Hepatocyte (in vitro differentiated cells): ENCODE data around the gene ZBP1. TPM values are rescaled to one million over a fixed set of nuclear protein-coding genes. Genes with fewer than 3 reads are reported as not detected.
"Not testable (repeated sequence)": the region's sequence is repeated elsewhere in the genome, so short reads cannot be mapped to it uniquely, and the experiment has no call there.

Source experiments
- DNase-seq: peaks from one replicate; pipeline ENCODE4 v3.0.0-alpha.2; 2016; ENCODE audit warnings: low spot score
- H2AFZ ChIP-seq: fragments of 200-600 bp; sonication (generic); 2 replicates; pipeline ENCODE4 v1.6.0; 2016; ENCODE audit warnings: antibody characterized with exemption, mild to moderate bottlenecking
- H3K27ac ChIP-seq: fragments of 200-600 bp; sonication (generic); 2 replicates; pipeline ENCODE4 v1.5.1; 2016; ENCODE audit warnings: mild to moderate bottlenecking
- H3K27me3 ChIP-seq: fragments of 200-600 bp; sonication (generic); 2 replicates; pipeline ENCODE4 v1.6.1; 2016
- H3K36me3 ChIP-seq: fragments of 200-600 bp; sonication (generic); replicated peaks from 2 replicates; pipeline ENCODE4 v1.5.1; 2016; ENCODE audit warnings: low read depth; ENCODE audit not compliant: insufficient read depth
- H3K4me1 ChIP-seq: fragments of 200-600 bp; sonication (generic); 2 replicates; pipeline ENCODE4 v1.5.1; 2016; ENCODE audit warnings: mild to moderate bottlenecking, moderate library complexity; ENCODE audit not compliant: insufficient read depth
- H3K4me2 ChIP-seq: fragments of 200-600 bp; sonication (generic); 2 replicates; pipeline ENCODE4 v1.6.0; 2016
- H3K4me3 ChIP-seq: fragments of 200-600 bp; sonication (generic); 2 replicates; pipeline ENCODE4 v1.5.1; 2016; ENCODE audit warnings: mild to moderate bottlenecking
- H3K79me2 ChIP-seq: fragments of 200-600 bp; sonication (generic); 2 replicates; pipeline ENCODE4 v1.6.0; 2017; ENCODE audit warnings: mild to moderate bottlenecking
- H3K9me2 ChIP-seq: fragments of 200-600 bp; sonication (generic); replicated peaks from 2 replicates; pipeline ENCODE4 v1.6.0; 2017; ENCODE audit warnings: mild to moderate bottlenecking; ENCODE audit not compliant: insufficient read depth
- H3K9me3 ChIP-seq: fragments of 200-600 bp; sonication (generic); 2 replicates; pipeline ENCODE4 v1.5.1; 2016; ENCODE audit warnings: low read depth, mild to moderate bottlenecking
- H4K20me1 ChIP-seq: fragments of 200-600 bp; sonication (generic); 2 replicates; pipeline ENCODE4 v1.6.0; 2016; ENCODE audit warnings: mild to moderate bottlenecking; ENCODE audit not compliant: insufficient read depth, poor library complexity, severe bottlenecking
- EZH2 ChIP-seq: fragments of 200-600 bp; sonication (generic); IDR thresholded peaks from 2 replicates; pipeline ENCODE4 v1.6.1; 2016; ENCODE audit warnings: antibody characterized with exemption, mild to moderate bottlenecking, borderline replicate concordance
- EZH2phosphoT487 ChIP-seq: fragments of 200-600 bp; sonication (generic); IDR thresholded peaks from one replicate; pipeline ENCODE4 v1.6.1; 2018; ENCODE audit warnings: antibody characterized with exemption, mild to moderate bottlenecking, low read depth, moderate library complexity; ENCODE audit not compliant: unreplicated experiment, severe bottlenecking
- WGBS: methylation state at CpG from one replicate; pipeline ENCODE4 v1.1.6; 2016; ENCODE audit warnings: low lambda C conversion rate; ENCODE audit errors: missing lambda C conversion rate; 5-methylcytosine and 5-hydroxymethylcytosine counted together
- polyA plus RNA-seq: library from polyadenylated mRNA; unstranded; fragments of >200 nt; fragmentation: Nextera tagmentation; extraction: Ambion mirVana; gene quantifications from 2 replicates; pipeline ENCODE4 v1.2.1, GENCODE V29; 2016
- total RNA-seq: library from RNA; depleted of rRNA; stranded (reverse); fragments of >200 nt; gene quantifications from 2 replicates; pipeline ENCODE4 v1.2.3, GENCODE V29; 2014
- TF ChIP-seq, protein P1 (sequence below): fragments of 200-600 bp; sonication (generic); IDR thresholded peaks from 2 replicates; pipeline ENCODE4 v1.5.1; 2016; ENCODE audit warnings: antibody characterized with exemption, mild to moderate bottlenecking; ENCODE audit not compliant: poor library complexity

The ZBP1 gene
- total and polyA plus RNA-seq, 2 experiments from 2014 or later = not detected

- no peak overlapping the region for H2AFZ ChIP-seq
- TF ChIP-seq EZH2phosphoT487 (no peak), EZH2 (no peak)
- TF ChIP-seq, protein P1, sequence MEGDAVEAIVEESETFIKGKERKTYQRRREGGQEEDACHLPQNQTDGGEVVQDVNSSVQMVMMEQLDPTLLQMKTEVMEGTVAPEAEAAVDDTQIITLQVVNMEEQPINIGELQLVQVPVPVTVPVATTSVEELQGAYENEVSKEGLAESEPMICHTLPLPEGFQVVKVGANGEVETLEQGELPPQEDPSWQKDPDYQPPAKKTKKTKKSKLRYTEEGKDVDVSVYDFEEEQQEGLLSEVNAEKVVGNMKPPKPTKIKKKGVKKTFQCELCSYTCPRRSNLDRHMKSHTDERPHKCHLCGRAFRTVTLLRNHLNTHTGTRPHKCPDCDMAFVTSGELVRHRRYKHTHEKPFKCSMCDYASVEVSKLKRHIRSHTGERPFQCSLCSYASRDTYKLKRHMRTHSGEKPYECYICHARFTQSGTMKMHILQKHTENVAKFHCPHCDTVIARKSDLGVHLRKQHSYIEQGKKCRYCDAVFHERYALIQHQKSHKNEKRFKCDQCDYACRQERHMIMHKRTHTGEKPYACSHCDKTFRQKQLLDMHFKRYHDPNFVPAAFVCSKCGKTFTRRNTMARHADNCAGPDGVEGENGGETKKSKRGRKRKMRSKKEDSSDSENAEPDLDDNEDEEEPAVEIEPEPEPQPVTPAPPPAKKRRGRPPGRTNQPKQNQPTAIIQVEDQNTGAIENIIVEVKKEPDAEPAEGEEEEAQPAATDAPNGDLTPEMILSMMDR = no peak
- no peak overlapping the region for H3K27ac ChIP-seq
Observed at GRCh38 chr20:57633945-57634491, 13.8 kb upstream of the ZBP1 start.

GRCh38 chr20:57632286-57632685 lies 12.1 kb upstream of the ZBP1 start:
- Histone ChIP-seq H3K36me3 (no peaks in the 10 kb centered on the region), H3K4me2 (no peak overlapping the region), H3K4me3 (no peak overlapping the region), H2AFZ (no peak overlapping the region), H3K9me3 (no peaks in the 10 kb centered on the region), H3K4me1 (no peaks in the 10 kb centered on the region), H3K27ac (no peak overlapping the region), H3K27me3 (no peaks in the 10 kb centered on the region), H3K79me2 (no peaks in the 10 kb centered on the region), H4K20me1 (no peaks in the 10 kb centered on the region), H3K9me2 (no peaks in the 10 kb centered on the region)
- TF ChIP-seq, protein P1 = no peak
- TF ChIP-seq EZH2phosphoT487 = no peak
- TF ChIP-seq EZH2 = no peak
- WGBS = 86% methylated on average over 2 of the region's 2 CpGs
- DNase-seq = no peak

More at GRCh38 chr20:57633945-57634491, 13.8 kb upstream of the ZBP1 start:
- Histone ChIP-seq H3K9me3 (no peaks in the 10 kb centered on the region), H3K4me2 (no peak overlapping the region), H3K4me3 (no peak overlapping the region), H4K20me1 (no peaks in the 10 kb centered on the region), H3K36me3 (no peaks in the 10 kb centered on the region), H3K4me1 (no peaks in the 10 kb centered on the region), H3K79me2 (no peaks in the 10 kb centered on the region), H3K9me2 (no peaks in the 10 kb centered on the region), H3K27me3 (no peaks in the 10 kb centered on the region)
- no peak for DNase-seq
- WGBS = 96% methylated on average over 2 of the region's 2 CpGs

DNA sequence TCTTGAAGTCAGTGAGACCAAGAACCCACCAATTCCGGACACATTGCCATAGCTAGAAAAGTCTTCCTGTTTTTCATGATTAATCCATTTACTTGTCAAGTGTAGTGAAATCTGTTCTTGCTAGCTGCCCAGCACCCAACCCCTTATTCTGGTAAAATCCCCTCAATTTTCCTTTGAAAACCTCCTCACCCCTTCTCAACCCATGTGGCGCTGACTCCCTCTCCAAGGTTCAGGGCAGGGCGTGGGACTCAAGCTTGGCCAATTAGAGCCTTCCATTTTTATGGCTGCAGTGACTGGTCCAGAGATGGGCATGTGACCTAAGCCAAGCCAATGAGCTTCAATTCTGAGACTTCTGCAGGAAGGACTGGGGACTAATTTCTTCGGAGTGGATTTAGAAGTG lies 9.8 kb upstream of the ZBP1 start:
- Histone ChIP-seq H3K4me2 (no peak overlapping the region), H3K9me3 (no peaks in the 10 kb centered on the region), H3K27me3 (no peaks in the 10 kb centered on the region), H3K79me2 (no peaks in the 10 kb centered on the region), H3K4me3 (no peak overlapping the region), H4K20me1 (no peaks in the 10 kb centered on the region), H3K27ac (no peak overlapping the region), H3K4me1 (no peaks in the 10 kb centered on the region), H3K36me3 (no peaks in the 10 kb centered on the region), H3K9me2 (no peaks in the 10 kb centered on the region), H2AFZ (no peak overlapping the region)
- 87% methylated on average over 3 of the region's 4 CpGs for WGBS
- TF ChIP-seq, protein P1 = no peak
- TF ChIP-seq EZH2 (no peak), EZH2phosphoT487 (no peak)
- DNase-seq = no peak

DNA sequence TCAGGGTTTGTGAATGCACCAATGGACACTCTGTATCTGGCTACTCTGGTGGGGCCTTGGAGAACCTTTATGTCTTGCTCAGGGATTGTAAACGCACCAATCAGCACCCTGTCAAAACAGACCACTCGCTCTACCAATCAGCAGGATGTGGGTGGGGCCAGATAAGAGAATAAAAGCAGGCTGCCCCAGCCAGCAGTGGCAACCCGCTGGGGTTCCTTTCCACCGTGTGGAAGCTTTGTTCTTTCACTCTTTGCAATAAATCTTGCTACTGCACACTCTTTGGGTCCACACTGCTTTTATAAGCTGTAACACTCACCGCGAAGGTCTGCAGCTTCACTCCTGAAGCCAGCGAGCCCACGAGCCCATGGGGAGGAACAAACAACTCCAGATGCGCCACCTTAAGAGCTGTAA lies 9.3 kb upstream of the ZBP1 start:
- DNase-seq, H3K79me2 ChIP-seq, H3K9me2 ChIP-seq, H2AFZ ChIP-seq, H3K27me3 ChIP-seq, H3K4me2 ChIP-seq, H3K9me3 ChIP-seq, H3K36me3 ChIP-seq, H3K4me1 ChIP-seq, H3K4me3 ChIP-seq, H4K20me1 ChIP-seq, H3K27ac ChIP-seq: not testable (repeated sequence)
- WGBS = 90% methylated on average over 9 of the region's 9 CpGs

DNA sequence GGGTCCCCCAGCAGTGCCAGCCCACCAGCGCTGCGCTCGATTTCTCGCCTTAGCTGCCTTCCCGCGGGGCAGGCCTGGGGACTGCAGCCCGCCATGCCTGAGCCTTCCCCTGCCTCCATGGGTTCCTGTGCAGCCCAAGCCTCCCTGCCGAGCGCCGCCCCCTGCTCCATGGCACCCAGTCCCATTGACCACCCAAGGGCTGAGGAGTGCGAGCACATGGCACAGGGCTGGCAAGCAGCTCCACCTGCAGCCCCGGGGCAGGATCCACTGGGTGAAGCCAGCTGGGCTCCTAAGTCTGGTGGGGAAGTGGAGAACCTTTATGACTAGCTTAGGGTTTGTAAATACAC lies 8.7 kb upstream of the ZBP1 start:
- not testable (repeated sequence) for H3K27ac ChIP-seq, DNase-seq, H3K4me3 ChIP-seq, H3K9me3 ChIP-seq, H4K20me1 ChIP-seq, H3K36me3 ChIP-seq, H3K4me1 ChIP-seq, H3K79me2 ChIP-seq, H3K27me3 ChIP-seq, H3K9me2 ChIP-seq, H2AFZ ChIP-seq, H3K4me2 ChIP-seq
- WGBS = 96% methylated on average over 11 of the region's 12 CpGs
